Stimulated activated CD4-positive, alpha-beta T cell treated with anti-CD3 and anti-CD28 coated beads, Interleukin-4, amount 100 ng/mL, for 24 hours (primary cell): Measurements from ENCODE around the gene RMDN2.
"Not testable (repeated sequence)": the region's sequence is repeated elsewhere in the genome, so short reads cannot be mapped to it uniquely, and the experiment has no call there.

Experiments used
- DNase-seq: peaks from one replicate; pipeline ENCODE4 v3.0.0-alpha.2; 2020

Gene RMDN2

DNA sequence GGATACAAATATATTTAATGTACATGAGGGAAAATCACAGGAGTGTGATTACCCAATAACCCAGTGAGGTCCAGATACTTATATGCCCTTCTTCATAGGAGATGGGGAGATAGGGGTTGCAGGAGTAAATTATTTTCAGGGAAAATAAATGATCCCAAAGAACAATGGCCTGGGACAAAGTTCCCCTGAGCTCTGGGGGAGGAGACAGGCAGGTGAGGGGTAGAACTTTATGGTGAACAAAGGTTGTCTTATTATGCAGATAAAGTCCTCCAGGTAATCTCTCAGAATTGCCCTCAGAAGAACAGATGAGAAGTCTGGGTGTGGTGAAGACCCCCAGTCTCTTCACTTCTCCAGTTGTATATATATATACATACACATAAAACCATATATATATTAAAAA, 22.1 kb upstream of the RMDN2 start:
- no peak for DNase-seq

DNA sequence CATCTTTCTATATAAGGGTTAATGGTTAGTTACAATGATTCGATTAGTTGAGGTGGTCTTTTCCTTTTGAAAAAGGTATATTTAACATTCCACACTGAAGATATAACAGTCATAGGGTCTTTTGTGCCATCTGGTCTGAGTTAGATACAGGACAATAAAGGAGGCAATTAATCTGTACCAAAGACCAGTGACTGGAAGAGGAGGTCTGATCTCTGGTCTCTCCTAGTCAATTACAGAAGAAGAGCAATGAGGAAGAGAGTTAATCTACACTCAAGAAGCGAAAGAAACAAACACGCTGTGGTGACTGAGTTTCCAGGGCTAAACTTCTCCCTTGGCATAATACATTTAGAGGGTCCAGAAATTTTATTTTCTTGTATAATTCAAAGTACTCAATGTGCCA, 20.7 kb upstream of the RMDN2 start:
- no peak for DNase-seq

DNA sequence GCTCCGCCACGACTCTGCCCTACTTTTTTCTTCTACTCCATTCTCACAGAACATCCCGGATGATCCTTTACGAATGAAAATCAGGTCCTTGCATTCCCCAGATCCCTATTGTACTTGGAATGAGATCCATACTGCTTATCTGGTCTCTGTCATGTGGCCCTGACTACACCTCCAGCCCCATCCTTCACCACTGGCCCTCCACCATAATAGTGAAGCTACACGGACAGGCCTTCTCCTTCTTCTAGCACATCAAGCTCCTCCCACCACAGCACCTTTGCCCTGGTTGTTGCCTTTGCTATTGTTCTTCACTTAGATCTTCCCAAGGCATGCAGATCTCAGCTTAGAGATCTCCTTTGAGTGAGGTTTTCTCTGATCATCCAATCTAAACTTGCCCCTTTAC, 20.1 kb upstream of the RMDN2 start:
- no peak for DNase-seq

DNA sequence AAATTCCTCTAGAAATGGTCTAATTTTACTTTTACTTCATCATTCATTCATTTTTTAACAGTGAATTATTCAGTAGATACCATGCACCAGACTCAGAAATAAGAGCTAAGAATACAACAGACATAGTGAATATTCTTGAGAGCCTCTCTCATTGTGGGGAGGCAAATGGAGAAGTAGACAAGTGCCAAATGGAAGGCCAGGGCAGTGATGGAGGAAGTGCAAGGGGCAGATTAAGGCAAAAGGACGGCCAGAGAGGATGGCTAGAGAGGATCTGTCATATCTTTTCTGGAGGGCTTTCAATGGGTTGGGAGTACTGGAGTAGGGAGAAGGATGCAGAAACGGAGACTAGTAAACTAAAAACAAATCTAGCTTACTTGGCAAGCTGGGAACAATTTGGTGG, 19.0 kb upstream of the RMDN2 start:
- no peak for DNase-seq

DNA sequence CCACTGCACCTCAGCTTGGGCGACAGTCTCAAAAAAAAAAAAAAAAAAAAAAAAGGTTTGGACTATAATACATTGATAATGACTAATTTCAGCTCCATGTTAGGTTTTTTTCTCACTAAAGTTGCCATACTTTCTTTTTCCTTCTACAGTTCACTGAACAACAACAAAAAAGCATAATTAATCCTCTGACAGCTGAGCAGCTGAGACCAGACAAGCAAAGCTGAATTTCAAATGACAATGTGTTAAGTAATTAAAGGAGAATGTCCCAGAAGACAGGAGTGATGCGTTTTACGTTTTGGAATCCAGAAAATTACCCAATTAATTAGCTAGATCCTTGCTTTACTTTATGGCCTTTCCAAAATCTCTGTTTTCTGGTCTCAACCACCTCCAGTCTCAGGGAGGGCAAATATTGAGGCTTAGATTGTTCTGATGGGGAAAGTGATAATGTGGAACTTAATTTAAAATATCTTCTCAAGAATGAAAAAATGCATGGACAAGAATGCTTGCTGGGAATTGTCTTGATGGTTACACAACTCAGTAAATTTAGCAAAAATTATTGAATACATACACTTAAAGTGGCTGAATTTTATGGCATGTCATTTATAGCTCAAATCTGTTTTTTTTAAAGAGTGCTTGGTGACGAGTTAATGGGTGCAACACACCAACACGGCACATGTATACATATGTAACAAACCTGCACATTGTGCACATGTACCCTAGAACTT, 17.4 kb upstream of the RMDN2 start:
- DNase-seq: no peak

DNA sequence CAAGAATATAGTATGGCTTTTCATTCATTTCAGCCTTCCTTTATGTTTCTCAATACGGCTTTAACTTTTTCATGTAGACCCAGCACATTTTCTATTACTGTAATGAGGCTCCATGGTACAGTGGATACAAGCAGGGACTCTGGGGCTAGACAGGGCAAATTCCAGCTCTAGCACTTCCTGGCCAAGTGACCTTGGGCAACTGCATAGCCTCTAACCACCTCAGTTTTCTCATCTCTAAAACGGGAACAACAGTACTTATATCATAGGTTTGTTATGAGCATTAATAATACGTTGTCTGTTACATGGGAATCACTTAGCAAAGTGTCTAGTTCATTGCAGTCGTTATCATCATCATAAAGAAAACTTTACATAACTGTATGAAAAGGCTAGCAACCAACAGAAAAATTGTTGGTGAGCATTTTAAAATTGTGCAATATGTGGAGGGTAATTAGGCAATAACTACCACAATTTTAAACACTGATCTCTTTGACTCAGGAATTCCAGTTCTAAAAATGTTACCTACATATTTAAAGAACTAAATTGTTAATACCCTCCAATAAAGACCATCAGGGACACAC, 13.7 kb upstream of the RMDN2 start:
- no peak for DNase-seq

DNA sequence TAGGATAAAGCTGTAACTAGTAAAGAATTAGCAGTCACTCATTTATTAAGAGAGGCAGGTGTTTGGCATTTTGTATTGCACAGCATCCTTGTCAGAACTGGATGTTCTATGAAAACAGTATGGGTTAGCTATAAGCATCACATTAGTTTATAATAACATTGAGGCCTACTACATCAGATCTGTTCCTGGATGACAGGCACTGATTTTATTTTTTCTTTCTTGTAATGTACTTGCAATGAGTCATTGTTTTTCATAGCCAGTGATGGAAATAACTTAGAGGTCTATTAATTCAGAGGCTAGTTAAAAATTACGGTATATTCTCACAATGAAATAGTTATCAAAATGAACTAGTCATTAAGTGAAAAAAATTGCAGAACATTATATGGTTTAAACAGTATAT, 13.0 kb upstream of the RMDN2 start:
- DNase-seq: no peak

DNA sequence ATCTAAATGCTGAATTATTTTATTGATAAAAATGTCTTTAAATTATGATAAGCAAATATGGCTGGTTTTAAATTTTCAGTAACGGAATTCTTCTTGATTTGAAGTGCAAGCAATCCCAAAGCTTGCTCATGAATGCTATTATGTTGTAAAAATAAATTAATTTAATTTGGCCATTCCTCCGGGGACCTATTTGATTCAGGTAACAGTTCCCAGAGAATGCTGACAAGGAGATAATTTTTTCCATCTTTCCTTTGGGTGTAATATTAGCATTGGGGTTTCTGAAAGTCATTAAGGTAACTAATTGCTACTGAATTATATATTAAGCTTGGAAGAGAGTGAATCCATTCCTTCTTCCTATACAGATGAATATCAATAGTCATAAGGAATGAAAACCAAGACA, 12.5 kb upstream of the RMDN2 start:
- DNase-seq: no peak

GRCh38 chr2:37914340-37914739, 10.7 kb upstream of the RMDN2 start:
- no peak for DNase-seq

DNA sequence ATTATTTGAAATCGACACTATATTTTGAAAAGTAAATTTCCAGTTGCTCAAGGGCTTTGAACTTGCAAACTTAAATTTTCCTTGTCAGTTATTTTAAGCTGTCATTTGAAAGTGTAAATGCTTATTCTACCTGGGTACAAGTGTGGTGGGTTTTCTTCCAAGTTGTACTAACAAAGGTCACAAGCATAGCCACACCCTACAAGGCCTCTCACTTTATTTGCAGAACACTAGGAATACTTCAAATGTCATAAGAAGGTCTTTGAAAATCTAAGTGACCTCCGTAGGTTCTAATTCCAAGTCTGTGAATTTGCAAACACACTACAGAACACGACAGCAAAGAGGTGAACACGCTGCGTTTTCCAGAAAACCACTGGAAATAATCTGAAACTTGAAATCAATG, 9.3 kb upstream of the RMDN2 start:
- no peak for DNase-seq

DNA sequence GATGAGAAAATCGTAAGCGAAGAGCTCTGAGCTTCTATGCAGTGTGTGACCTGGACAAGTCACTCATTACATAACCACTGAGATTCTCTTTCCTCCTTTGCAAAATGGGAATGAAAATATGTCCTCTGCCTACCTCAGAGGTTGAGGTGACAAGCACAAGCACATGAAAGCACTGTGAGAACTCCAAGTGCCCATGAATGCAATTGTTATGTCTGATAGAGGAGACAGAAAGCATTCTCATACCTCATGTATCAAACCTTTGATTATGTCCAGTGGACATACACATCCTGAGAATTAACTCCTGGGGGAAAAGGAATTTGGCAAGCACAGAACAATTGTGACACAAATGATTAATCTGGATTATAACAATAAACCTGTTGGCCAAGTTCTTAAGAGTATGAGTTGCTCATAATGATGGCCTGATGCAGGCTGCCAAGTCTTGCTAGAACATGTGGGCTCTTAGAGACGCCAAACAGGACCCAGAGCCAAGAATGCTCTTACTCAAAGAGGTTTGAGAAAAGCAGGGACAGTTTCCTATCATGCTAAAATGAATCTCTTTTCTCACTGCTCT, 8.5 kb upstream of the RMDN2 start:
- no peak for DNase-seq

DNA sequence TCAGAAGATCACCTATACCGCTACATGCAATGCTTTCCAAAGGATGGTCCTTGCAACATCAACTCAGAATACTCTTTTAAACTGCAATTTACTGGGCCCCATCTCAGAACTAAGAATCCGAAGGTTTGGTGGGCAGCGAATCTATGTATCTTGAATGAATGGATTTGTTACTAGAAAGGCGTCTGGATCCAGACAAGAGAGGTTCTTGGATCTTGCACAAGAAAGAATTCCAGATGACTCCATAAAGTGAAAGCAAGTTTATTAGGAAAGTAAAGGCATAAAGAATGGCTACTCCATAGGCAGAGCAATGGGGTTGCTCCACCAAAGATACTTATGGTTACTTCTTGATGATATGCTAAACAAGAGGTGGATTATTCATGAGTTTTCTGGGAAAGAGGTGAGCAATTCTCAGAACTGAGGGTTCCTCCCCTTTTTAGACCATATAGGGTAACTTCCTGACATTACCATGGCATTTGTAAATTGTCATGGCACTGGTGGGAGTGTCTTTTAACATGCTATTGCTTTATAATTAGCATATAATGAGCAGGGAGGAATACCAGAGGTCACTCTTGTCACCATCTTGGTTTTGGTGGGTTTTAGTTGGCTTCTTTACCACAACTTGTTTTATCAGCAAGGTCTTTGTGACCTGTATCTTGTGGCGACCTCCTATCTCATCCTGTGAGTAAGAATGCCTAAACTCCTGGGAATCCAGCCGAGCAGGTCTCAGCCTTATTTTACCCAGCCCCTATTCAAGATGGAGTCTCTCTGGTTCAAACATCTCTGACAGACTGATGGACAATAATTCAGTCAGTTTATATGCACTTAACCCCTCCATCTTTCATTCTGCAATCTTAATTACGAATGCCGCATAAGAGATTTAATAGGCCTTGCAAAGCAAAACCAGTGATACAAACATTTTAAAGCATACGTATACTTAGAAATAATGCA, 7.5 kb upstream of the RMDN2 start:
- no peak for DNase-seq

DNA sequence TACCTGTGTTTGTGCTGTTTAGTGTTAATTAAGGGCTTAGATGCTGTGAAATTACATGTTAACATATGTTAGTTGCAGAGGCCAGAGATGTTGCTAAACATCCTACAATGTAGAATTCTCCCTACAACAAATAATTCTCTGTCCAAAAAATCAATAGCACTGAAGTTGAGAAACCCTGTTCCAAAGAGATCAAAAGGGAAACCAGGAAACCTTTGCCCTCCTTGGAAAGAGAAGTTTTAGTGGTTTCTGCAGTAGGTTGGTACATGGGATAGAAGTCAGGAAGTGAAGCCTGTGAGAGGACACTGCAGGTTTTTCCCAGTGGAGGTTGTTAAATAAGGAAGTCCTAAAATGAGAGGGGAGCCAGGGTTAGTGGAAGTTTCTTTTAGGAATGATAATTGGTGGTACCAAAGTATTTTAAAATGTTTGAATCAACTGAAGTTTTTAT, 6.3 kb upstream of the RMDN2 start:
- no peak for DNase-seq

GRCh38 chr2:37919631-37920032, 5.5 kb upstream of the RMDN2 start:
- DNase-seq: no peak

GRCh38 chr2:37920570-37920969, 4.5 kb upstream of the RMDN2 start:
- DNase-seq: no peak

DNA sequence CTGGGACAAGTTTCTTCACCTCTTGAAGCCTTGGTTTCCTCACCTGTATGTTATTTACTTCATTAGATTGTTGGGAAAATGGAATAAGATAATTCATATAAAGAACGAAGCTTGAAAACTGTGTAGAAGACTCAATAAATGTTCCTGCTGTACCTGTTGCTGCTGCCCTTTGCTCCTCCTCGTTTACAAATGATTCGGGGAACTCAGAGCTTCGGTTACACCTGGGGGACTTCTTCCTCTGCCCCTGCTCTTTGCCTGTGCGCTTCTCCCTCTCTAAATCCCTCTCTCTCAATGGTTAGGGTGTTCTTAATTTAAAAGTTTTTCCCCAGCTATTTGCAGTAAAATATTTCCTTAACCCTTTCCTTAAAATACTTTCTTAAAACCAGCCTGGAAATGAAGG, 3.3 kb upstream of the RMDN2 start:
- DNase-seq: no peak

- no peak for DNase-seq
Observed at GRCh38 chr2:37923308-37924055, 1.6 kb upstream of the RMDN2 start.

DNA sequence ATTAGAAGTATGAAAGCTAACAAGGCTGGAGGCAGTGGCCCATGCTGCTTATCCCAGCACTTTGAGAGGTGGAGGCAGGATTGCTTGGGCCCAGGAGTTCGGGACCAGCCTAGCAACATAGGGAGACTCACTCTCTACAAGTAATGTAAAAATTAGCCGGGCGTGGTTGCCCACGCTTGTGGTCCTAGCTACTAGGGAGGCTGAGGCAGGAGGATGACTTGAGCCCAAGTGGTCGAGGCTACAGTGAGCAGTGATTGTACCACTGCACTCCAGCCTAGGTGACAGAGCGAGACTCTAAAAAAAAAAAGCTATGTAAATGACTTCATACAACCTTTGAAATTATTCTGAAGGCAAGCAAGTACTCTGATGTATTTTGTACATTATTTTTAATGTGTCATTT, 1.5 kb downstream of the RMDN2 start:
- DNase-seq: no peak

GRCh38 chr2:37928377-37928776, 3.3 kb downstream of the RMDN2 start:
- DNase-seq: no peak

DNA sequence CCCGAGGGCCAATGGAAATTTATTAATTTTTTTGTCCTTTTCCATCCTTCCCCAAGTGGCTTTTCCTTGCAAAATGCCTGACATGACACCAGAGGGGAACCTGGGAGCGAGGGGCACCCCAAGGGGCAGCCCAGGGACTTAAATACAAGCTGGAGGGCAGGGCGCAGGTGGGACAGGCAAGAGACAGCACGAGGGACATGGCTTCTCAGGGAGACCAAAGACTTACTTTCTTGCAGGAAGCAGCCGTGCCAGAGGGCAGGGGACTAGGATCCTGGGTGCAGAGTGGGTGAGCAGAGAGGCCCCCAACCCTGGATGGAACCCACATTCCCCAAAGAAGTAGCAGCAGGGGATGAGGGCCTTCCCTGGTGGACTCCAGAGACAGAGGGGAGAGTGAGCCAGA, 5.3 kb downstream of the RMDN2 start:
- DNase-seq: not testable (repeated sequence)

- DNase-seq: not testable (repeated sequence)
Observed at GRCh38 chr2:37932873-37933272, 7.8 kb downstream of the RMDN2 start.

GRCh38 chr2:37934591-37935513, 9.8 kb downstream of the RMDN2 start:
- no peak for DNase-seq
